NB4 (cell line): Measurements from ENCODE around the gene DBH.

Experiments used
- CTCF ChIP-seq: IDR thresholded peaks from one replicate; pipeline ENCODE4 v1.5.1; 2012; ENCODE audit warnings: low read depth, low read length
- POLR2A ChIP-seq: IDR thresholded peaks from 2 replicates; pipeline ENCODE4 v1.6.1; 2011; ENCODE audit warnings: mild to moderate bottlenecking; ENCODE audit not compliant: insufficient read length; ENCODE audit errors: extremely low read depth

DNA sequence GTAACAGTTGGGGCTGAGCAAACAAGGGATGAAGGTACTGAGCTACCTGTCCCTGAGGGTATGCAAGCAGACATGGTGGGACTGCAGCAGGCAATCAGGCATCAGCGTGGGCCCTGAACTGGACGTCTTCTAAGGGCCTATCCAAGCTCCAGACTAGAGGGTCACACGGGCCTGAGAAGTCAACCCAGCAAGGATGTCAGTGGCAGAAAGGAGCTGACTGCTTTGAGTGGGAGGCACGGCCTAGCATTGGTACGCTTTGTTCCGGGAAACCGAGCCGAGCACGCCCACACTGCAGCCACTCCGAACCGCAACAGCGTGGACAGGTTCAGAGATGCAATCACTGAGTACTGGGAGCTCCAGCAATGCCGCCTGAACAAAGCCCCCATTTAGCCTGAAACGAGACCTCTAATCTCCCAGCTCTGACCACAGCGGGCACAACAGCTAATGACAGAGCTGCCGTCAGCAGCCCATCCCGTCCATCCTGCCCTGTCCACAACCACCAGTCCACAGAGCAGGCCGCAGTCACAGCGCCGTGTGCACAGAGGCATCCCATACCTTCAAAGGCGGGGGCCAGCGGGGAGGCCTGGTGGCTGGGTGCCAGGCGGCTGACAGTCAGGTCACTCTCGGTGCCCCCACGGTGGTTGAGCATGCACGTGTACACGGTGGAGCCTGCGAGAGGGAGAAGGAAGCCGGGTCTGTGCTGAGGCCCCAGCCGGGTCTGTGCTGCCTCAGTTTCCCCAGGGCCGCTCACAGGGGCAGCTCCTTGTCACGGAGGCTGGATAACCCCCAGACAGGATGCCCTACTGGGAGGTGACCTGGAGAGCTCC, 57.8 kb downstream of the DBH start:
- no peak for TF ChIP-seq CTCF
- no peak for TF ChIP-seq POLR2A
